Activated B cell treated with CpG ODN at 0.5 μM for 24 hours (primary cell): ENCODE results near the gene MED10. TPM values are rescaled to one million over a fixed set of nuclear protein-coding genes. Genes with fewer than 3 reads are reported as not detected.

Source experiments
- ATAC-seq: fragments of 200-7000 bp; cut with Tn5 transposase; one replicate; pipeline ENCODE4 v1.10.0; 2021; ENCODE audit warnings: low read depth, mild to moderate bottlenecking, moderate library complexity
- CTCF ChIA-PET: fragments of 350-600 bp; sonication (Branson Sonifier 250); formaldehyde crosslinking; loops from one replicate; lab custom pipeline; 2021; ENCODE audit warnings: antibody characterized with exemption; lab: Charles Lee
- POLR2A ChIA-PET: fragments of 350-600 bp; sonication (Branson Sonifier 250); formaldehyde crosslinking; loops from one replicate; lab custom pipeline; 2021; ENCODE audit warnings: antibody characterized with exemption; lab: Charles Lee
- DNase-seq: peaks from one replicate; pipeline ENCODE4 v3.0.0; 2022
- H3K27ac Mint-ChIP-seq: one replicate; pipeline ENCODE4 v1.8.0; 2020; ENCODE audit warnings: mixed read lengths
- H3K27me3 Mint-ChIP-seq: one replicate; pipeline ENCODE4 v1.8.0; 2021; ENCODE audit warnings: mixed read lengths
- H3K36me3 Mint-ChIP-seq: one replicate; pipeline ENCODE4 v1.8.0; 2021; ENCODE audit warnings: low read depth, mixed read lengths
- H3K4me1 Mint-ChIP-seq: one replicate; pipeline ENCODE4 v1.8.0; 2021; ENCODE audit warnings: mixed read lengths
- H3K4me3 Mint-ChIP-seq: one replicate; pipeline ENCODE4 v1.8.0; 2020; ENCODE audit warnings: mild to moderate bottlenecking, mixed read lengths
- H3K9me3 Mint-ChIP-seq: one replicate; pipeline ENCODE4 v1.8.0; 2020; ENCODE audit warnings: mixed read lengths
- CTCF ChIP-seq: fragments of 200-600 bp; IDR thresholded peaks from one replicate; pipeline ENCODE4 v1.8.0; 2022; ENCODE audit warnings: antibody characterized with exemption, mild to moderate bottlenecking
- intact Hi-C: fragments of 100-400 bp; cut with micrococcal nuclease; formaldehyde crosslinking; loops from one replicate; pipeline ENCODE4 v1.15.1; 2024
- total RNA-seq: library from RNA; stranded (reverse); gene quantifications from 2 replicates; pipeline ENCODE4 v1.2.3, GENCODE V29; 2022

Gene MED10
- total RNA-seq, 1 donor from 2014 or later: 47.7 TPM

- DNase-seq (no peak), ATAC-seq (no peak)
- ChIA-PET CTCF (no interaction called here), POLR2A (no interaction called here)
- Mint-ChIP-seq H3K27me3 (peaks cover 24% of the 10 kb centered on the region), H3K36me3 (no peaks in the 10 kb centered on the region), H3K27ac (no peak overlapping the region), H3K9me3 (no peaks in the 10 kb centered on the region), H3K4me1 (no peaks in the 10 kb centered on the region), H3K4me3 (no peak overlapping the region)
- intact Hi-C loops: no loop called here
- TF ChIP-seq CTCF: no peak
Observed at GRCh38 chr5:6423327-6424109, 45.2 kb upstream of the MED10 start.

GRCh38 chr5:6419340-6419852 is 41.0 kb upstream of the MED10 start:
- no peak for TF ChIP-seq CTCF
- H3K4me1 Mint-ChIP-seq: no peaks in the 10 kb centered on the region
- no peaks in the 10 kb centered on the region for H3K9me3 Mint-ChIP-seq
- no peak for ATAC-seq
- peaks cover 16% of the 10 kb centered on the region for H3K27me3 Mint-ChIP-seq
- H3K27ac Mint-ChIP-seq: no peak overlapping the region
- no peak for DNase-seq
- ChIA-PET POLR2A (no interaction called here), CTCF (no interaction called here)
- H3K36me3 Mint-ChIP-seq: no peaks in the 10 kb centered on the region
- intact Hi-C loops: no loop called here
- no peak overlapping the region for H3K4me3 Mint-ChIP-seq

GRCh38 chr5:6418679-6419276 is 40.4 kb upstream of the MED10 start:
- Mint-ChIP-seq H3K4me1 (no peaks in the 10 kb centered on the region), H3K27ac (no peak overlapping the region), H3K9me3 (no peaks in the 10 kb centered on the region), H3K36me3 (no peaks in the 10 kb centered on the region), H3K4me3 (no peak overlapping the region), H3K27me3 (peaks cover 16% of the 10 kb centered on the region)
- no peak for DNase-seq
- TF ChIP-seq CTCF: no peak
- intact Hi-C loops: no loop called here
- POLR2A ChIA-PET: no interaction called here
- no peak for ATAC-seq
- CTCF ChIA-PET: no interaction called here

- Mint-ChIP-seq H3K27ac (no peak overlapping the region), H3K9me3 (no peaks in the 10 kb centered on the region), H3K27me3 (peaks cover 16% of the 10 kb centered on the region), H3K36me3 (no peaks in the 10 kb centered on the region), H3K4me1 (no peaks in the 10 kb centered on the region), H3K4me3 (no peak overlapping the region)
- intact Hi-C loops: no loop called here
- ChIA-PET POLR2A (no interaction called here), CTCF (no interaction called here)
- no peak for TF ChIP-seq CTCF
- no peak for ATAC-seq
- no peak for DNase-seq
Observed at GRCh38 chr5:6417657-6418056, 39.3 kb upstream of the MED10 start.

- Mint-ChIP-seq H3K27me3 (peaks cover 10% of the 10 kb centered on the region), H3K27ac (no peak overlapping the region), H3K4me3 (no peak overlapping the region), H3K4me1 (no peaks in the 10 kb centered on the region), H3K9me3 (peaks cover 7% of the 10 kb centered on the region), H3K36me3 (no peaks in the 10 kb centered on the region)
- intact Hi-C loops: no loop called here
- ChIA-PET CTCF (no interaction called here), POLR2A (no interaction called here)
- DNase-seq (no peak), ATAC-seq (no peak)
- TF ChIP-seq CTCF: no peak
Observed at GRCh38 chr5:6412811-6413210, 34.5 kb upstream of the MED10 start.
